ENCODE results near the gene IL19.

DNA sequence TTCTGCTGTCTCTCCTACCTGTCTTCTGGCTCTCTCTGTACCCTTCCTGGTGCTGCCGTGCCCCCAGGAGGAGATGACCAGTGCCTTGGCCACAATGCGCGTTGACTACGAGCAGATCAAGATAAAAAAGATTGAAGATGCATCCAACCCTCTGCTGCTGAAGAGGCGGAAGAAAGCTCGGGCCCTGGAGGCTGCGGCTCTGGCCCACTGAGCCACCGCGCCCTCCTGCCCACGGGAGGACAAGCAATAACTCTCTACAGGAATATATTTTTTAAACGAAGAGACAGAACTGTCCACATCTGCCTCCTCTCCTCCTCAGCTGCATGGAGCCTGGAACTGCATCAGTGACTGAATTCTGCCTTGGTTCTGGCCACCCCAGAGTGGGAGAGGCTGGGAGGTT lies 38.1 kb upstream of the IL19 start:
- TF ChIP-seq RARB (CRISPR knock-in tag; IDR thresholded peaks at IDR 0.05) (no peak), SNAI2 (CRISPR knock-in tag; IDR thresholded peaks at IDR 0.05) (no peak), ZNF8 (CRISPR knock-in tag; IDR thresholded peaks at IDR 0.05) (no peak), ZFP3 (CRISPR knock-in tag; IDR thresholded peaks at IDR 0.05) (no peak), TOX (CRISPR knock-in tag; IDR thresholded peaks at IDR 0.05; ENCODE audit: borderline replicate concordance) (no peak), ZFP30 (CRISPR knock-in tag; IDR thresholded peaks at IDR 0.05) (no peak)
- TF ChIP-seq, protein P1, sequence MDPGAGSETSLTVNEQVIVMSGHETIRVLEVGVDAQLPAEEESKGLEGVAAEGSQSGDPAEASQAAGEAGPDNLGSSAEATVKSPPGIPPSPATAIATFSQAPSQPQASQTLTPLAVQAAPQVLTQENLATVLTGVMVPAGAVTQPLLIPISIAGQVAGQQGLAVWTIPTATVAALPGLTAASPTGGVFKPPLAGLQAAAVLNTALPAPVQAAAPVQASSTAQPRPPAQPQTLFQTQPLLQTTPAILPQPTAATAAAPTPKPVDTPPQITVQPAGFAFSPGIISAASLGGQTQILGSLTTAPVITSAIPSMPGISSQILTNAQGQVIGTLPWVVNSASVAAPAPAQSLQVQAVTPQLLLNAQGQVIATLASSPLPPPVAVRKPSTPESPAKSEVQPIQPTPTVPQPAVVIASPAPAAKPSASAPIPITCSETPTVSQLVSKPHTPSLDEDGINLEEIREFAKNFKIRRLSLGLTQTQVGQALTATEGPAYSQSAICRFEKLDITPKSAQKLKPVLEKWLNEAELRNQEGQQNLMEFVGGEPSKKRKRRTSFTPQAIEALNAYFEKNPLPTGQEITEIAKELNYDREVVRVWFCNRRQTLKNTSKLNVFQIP (CRISPR knock-in tag; IDR thresholded peaks at IDR 0.05; ENCODE audit: borderline replicate concordance, low read depth): no peak
